GM18498 (cell line): ENCODE results near the gene KLHL35.
"Not testable (repeated sequence)": the region's sequence is repeated elsewhere in the genome, so short reads cannot be mapped to it uniquely, and the experiment has no call there.

ENCODE experiments used
- ATAC-seq: cut with Tn5 transposase; IDR thresholded peaks from one replicate; pipeline ENCODE4 v1.9.1; 2021; ENCODE audit warnings: mild to moderate bottlenecking, moderate library complexity; ENCODE audit not compliant: unreplicated experiment

KLHL35 gene

GRCh38 chr11:75398906-75399305 lies 34.1 kb downstream of the KLHL35 start:
- no peak for ATAC-seq

GRCh38 chr11:75394085-75394840 lies 38.7 kb downstream of the KLHL35 start:
- ATAC-seq = no peak

- ATAC-seq = no peak
Measured at GRCh38 chr11:75389925-75390324, 43.1 kb downstream of the KLHL35 start.

- no peak for ATAC-seq
Measured at GRCh38 chr11:75389276-75389605, 43.8 kb downstream of the KLHL35 start.

- peak; percentile 52 for ATAC-seq
Measured at GRCh38 chr11:75388386-75389275, 44.4 kb downstream of the KLHL35 start.

- no peak for ATAC-seq
Measured at GRCh38 chr11:75387736-75388294, 45.2 kb downstream of the KLHL35 start.

- ATAC-seq = no peak
Measured at GRCh38 chr11:75386942-75387630, 45.9 kb downstream of the KLHL35 start.

- peak; percentile 41 for ATAC-seq
Measured at GRCh38 chr11:75384438-75385080, 48.4 kb downstream of the KLHL35 start.

GRCh38 chr11:75383246-75383645 lies 49.8 kb downstream of the KLHL35 start:
- no peak for ATAC-seq

GRCh38 chr11:75380716-75381420 lies 52.1 kb downstream of the KLHL35 start:
- no peak for ATAC-seq

GRCh38 chr11:75380245-75380644 lies 52.8 kb downstream of the KLHL35 start:
- no peak for ATAC-seq

- not testable (repeated sequence) for ATAC-seq
Measured at GRCh38 chr11:75378776-75379175, 54.2 kb downstream of the KLHL35 start.

GRCh38 chr11:75376175-75376574 lies 56.8 kb downstream of the KLHL35 start:
- ATAC-seq = no peak

- ATAC-seq = no peak
Measured at GRCh38 chr11:75375626-75376025, 57.4 kb downstream of the KLHL35 start.

- no peak for ATAC-seq
Measured at GRCh38 chr11:75374646-75375045, 58.4 kb downstream of the KLHL35 start.

- ATAC-seq = no peak
Measured at GRCh38 chr11:75373201-75373600, 59.8 kb downstream of the KLHL35 start.
